CD4-positive, alpha-beta T cell treated with Interleukin-6 for 4 hours (primary cell): ENCODE results near the gene TBX18.

ENCODE experiments used
- DNase-seq: peaks from one replicate; pipeline ENCODE4 v3.0.0-alpha.2; 2020; ENCODE audit warnings: mixed read lengths

TBX18 gene

GRCh38 chr6:84772428-84773132 lies 8.2 kb upstream of the TBX18 start:
- DNase-seq = no peak

- DNase-seq = no peak
Observed at GRCh38 chr6:84771756-84772356, 7.5 kb upstream of the TBX18 start.

- no peak for DNase-seq
Observed at GRCh38 chr6:84771125-84771755, 6.8 kb upstream of the TBX18 start.

GRCh38 chr6:84770521-84770920 lies 6.1 kb upstream of the TBX18 start:
- DNase-seq = no peak

- no peak for DNase-seq
Observed at GRCh38 chr6:84769306-84769705, 4.9 kb upstream of the TBX18 start.

- no peak for DNase-seq
Observed at GRCh38 chr6:84768442-84769174, 4.2 kb upstream of the TBX18 start.

- no peak for DNase-seq
Observed at GRCh38 chr6:84767526-84768201, 3.3 kb upstream of the TBX18 start.

- DNase-seq = no peak
Observed at GRCh38 chr6:84766799-84767525, 2.6 kb upstream of the TBX18 start.

- DNase-seq = no peak
Observed at GRCh38 chr6:84766118-84766798, 1.9 kb upstream of the TBX18 start.

GRCh38 chr6:84763886-84764331 lies 489 bp downstream of the TBX18 start:
- no peak for DNase-seq

- DNase-seq = no peak
Observed at GRCh38 chr6:84763003-84763885, 1.2 kb downstream of the TBX18 start.

- DNase-seq = no peak
Observed at GRCh38 chr6:84762220-84763002, 2.0 kb downstream of the TBX18 start.

- DNase-seq = no peak
Observed at GRCh38 chr6:84758486-84758885, 5.9 kb downstream of the TBX18 start.

- DNase-seq = no peak
Observed at GRCh38 chr6:84756877-84757276, 7.5 kb downstream of the TBX18 start.

- no peak for DNase-seq
Observed at GRCh38 chr6:84756466-84756865, 7.9 kb downstream of the TBX18 start.

GRCh38 chr6:84753173-84753572 lies 11.2 kb downstream of the TBX18 start:
- no peak for DNase-seq

- DNase-seq = no peak
Observed at GRCh38 chr6:84752118-84752850, 12.1 kb downstream of the TBX18 start.

GRCh38 chr6:84749181-84749580 lies 15.2 kb downstream of the TBX18 start:
- no peak for DNase-seq

- no peak for DNase-seq
Observed at GRCh38 chr6:84748376-84748775, 16.0 kb downstream of the TBX18 start.
